Ramos (cell line): ENCODE measurements around the gene WWC2.
"Not testable (repeated sequence)": the region's sequence is repeated elsewhere in the genome, so short reads cannot be mapped to it uniquely, and the experiment has no call there.

ENCODE experiments used
- in situ Hi-C: fragments of 300-500 bp; cut with MboI; formaldehyde crosslinking; loops from one replicate; pipeline ENCODE4 v1.14.3; 2022; ENCODE audit warnings: low sequenced_read_pairs; ENCODE audit not compliant: unreplicated experiment

WWC2 gene

DNA sequence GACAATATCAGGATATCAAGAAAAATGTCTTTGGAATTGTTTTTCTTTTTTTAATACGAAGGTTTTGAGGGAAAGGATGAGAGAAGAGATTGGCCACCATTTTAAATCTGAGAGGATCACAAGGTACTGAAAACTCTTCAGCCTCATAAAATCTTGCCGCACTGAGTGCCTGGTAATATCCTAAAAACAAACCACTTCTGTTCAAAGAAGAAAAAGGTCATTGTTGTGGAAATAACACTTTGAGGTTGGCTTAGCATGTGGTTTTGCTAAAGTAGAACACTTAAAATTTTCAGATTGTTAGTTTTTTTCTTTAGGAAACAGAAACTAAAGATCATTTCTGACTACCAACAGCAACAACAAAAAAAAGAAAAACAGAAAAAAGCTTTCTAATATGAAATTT is 222.0 kb downstream of the WWC2 start:
- in situ Hi-C loops: no loop called here

GRCh38 chr4:183321516-183321915 is 222.5 kb downstream of the WWC2 start:
- in situ Hi-C loops: no loop called here

- in situ Hi-C loops: no loop called here
Measured at GRCh38 chr4:183322326-183322725, 223.3 kb downstream of the WWC2 start, which contains the start of gene CLDN24. Gene CLDN24, minus strand, starts transcription at chr4:183322426. Its CDS starts 0 bp downstream, at chr4:183322426.

- in situ Hi-C loops: no loop called here
Measured at GRCh38 chr4:183323295-183323694, 224.2 kb downstream of the WWC2 start.

DNA sequence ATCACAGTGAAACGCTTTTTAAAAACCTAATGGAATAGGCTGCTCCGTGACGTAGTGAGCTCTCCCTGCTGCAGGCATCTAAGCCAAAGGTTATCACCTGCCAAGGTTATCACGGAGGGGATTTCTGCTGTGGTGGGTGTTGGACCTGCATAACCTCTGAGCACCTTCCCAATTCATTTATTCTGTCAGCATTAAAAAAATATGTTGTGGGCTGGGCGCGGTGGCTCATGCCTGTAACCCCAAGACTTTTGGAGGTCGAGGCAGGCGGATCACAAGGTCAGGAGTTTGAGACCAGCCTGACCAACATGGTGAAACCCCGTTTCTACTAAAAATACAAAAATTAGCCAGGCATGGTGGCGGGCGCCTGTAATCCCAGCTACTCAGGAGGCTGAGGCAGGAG is 225.0 kb downstream of the WWC2 start:
- in situ Hi-C loops: not testable (repeated sequence)

GRCh38 chr4:183324619-183325018 is 225.6 kb downstream of the WWC2 start:
- in situ Hi-C loops: no loop called here

- in situ Hi-C loops: not testable (repeated sequence)
Measured at GRCh38 chr4:183326387-183326786, 227.3 kb downstream of the WWC2 start.

DNA sequence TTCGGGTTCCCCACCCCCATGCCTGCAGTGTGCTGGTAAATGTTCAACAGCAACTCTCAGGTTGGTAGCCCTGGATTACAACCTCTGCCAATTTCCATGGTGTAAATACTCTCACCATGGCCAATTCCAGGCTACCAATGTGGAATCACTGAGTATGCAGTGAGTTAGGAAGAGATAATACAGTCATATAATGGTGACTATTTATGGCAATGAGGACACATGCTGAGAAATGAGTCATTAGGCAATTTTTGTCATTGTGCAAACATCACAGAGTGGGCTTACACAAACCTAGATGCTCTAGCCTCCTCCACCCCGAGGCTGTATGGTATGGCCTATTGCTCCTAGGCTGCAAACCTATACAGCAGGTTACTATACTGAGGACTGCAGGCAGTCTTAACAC is 227.8 kb downstream of the WWC2 start:
- in situ Hi-C loops: no loop called here

DNA sequence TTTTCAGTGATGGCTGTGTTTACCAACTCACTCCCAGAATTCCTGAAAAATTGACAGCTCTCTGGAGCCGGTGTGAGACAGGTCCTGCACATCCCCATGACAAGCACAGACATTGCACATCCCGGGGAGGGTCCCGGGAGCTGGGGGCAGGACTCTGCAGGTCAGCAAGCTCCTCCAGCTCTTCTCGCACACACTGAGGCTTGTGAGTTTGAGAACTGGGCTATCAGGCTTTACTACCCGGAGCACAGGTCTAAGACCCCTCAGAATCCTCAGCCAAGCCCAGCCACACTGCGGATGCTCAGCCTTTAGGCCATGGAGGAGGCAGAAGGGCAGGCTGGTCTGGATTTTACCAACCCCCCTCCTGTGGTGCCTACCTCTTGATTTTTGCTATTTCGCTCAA is 228.8 kb downstream of the WWC2 start:
- in situ Hi-C loops: no loop called here

GRCh38 chr4:183328832-183329231 is 229.8 kb downstream of the WWC2 start:
- in situ Hi-C loops: no loop called here

DNA sequence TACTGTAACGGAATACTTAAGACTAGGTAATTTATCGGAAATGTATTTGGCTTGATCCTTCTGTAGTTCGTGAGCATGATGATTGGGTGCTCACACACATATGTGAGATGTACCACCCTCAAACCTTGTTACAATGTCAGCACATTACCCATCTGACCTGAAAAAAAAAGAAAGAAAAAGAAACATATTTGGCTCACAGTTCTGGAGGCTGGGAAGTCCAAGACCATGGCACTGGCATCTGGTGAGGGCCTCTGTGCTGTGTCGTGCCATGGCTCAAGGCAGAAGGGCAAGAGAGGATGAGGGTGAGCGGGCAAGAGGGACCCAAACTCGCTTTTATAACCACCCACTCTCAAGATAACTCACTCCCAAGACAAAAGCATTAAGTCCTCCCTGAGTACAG is 230.2 kb downstream of the WWC2 start:
- in situ Hi-C loops: no loop called here

DNA sequence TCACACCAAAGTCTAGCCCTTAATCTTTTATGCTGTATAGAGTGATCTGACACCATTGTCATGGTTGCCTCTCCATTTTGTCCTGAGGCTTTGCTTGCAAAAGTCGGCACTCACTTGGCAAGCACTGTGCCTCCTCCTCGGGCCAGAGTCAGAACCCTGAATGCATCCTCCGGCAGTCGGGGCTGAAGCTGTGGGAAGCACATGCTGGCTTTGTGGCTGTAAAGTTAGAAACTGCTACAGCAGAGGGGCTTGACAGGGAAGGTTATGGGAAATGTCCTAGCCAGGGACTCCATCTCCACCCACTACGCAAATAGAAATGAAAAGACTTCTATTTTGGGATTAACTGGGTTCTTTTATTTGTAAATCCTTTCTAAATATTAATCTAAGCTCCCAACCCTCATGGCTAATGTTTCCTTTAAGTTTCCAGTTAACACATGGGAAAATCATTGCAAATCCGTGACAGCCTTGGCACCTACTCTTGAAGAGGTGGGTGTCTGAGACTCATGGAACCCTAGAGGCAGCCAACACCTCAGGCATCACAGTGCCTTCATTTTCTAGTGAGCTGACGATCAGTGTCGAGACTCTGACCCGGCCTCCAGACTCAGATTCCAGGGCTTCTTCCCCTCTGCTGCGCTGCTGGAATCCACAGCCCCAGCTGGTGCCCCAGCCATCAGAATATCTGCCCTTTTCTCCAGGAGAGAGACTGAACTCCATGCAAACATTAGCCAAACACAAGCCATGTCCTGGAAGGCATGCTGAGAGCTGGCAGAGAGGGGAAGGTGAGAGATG is 231.1 kb downstream of the WWC2 start:
- in situ Hi-C loops: no loop called here

GRCh38 chr4:183330841-183331240 is 231.8 kb downstream of the WWC2 start:
- in situ Hi-C loops: no loop called here

GRCh38 chr4:183332447-183332846 is 233.4 kb downstream of the WWC2 start:
- in situ Hi-C loops: no loop called here

DNA sequence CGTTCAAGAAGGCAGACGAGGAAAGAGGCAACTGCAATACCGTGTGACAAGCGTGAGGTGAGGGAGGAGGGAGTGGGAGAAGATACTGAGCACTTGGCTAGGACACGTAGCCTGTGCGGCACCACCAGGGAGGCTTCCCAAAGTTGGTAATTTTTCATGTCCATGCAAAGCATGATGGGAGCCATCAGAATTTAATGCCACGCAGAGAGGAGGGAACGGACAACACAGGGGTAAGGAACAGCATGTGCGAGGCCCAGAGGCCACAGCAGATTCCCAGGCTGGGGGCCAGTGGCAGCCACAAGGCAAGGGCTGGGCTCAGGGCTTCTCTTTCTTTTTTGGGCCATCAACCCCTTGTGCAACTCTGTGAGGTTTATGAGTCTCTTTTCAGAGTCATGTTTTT is 234.1 kb downstream of the WWC2 start:
- in situ Hi-C loops: no loop called here

DNA sequence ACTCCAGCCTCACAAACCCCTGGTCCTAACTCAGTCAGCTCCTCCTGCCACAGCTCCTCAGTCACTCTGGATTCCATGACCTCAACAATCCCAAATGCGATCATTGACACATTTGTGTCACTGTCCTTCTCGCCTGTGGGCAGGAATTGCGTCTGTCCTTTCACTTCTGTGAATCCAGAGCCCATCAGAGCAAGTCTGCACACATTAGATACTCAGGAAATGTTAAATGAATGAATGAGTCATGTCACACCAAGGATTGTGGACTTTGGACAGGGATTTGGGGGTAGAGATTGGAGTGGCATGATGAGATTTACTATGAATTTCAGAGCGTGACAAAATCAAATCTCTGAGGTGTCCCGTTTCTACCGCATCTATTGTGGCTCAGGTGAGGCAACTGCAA is 234.9 kb downstream of the WWC2 start:
- in situ Hi-C loops: no loop called here

DNA sequence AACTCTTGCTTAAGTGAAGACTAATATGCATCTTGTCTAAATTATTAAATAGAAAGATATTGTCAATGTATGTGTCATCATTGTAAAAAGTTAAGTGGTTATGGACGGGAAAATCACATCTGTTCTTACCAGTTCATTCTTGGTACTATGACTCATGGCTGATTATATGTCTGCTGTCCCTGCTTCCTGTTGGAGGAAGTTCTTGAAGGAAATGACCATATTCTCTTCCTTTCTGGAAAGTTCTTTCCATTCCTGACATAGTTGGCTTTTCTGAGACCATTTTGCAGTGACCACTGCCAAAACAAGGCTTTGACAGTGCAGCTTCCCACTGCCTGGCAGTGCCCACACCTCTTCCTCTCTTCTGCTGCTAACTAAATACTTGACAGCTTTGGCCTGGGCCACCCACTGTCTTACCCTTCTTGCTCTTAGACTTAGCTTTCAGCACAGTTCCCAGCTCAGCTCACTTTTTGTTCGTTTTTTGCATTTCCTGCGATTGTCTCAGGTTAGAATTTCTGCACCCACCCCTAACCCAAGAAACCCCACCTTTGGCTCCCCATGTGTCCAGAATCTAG is 236.4 kb downstream of the WWC2 start:
- in situ Hi-C loops: no loop called here

DNA sequence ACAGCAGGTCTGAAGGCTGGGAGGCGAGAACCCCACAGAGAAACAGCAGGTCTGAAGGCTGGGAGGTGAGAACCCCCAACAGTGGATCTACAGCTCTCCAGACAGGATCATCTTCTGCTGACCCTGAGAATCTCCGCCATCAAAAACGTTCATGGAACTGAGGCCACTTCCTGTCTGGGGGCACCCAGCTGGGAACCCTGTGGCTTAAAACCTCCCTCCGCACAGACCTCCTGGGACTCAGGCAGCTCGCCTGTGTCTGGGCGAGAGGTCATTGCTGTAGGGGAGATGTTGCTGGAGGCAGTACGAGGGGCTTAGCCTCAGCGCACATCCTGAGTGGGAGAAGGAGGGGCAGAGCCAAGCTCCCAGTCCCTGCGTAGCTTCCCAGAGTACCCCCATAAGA is 238.3 kb downstream of the WWC2 start:
- in situ Hi-C loops: no loop called here

DNA sequence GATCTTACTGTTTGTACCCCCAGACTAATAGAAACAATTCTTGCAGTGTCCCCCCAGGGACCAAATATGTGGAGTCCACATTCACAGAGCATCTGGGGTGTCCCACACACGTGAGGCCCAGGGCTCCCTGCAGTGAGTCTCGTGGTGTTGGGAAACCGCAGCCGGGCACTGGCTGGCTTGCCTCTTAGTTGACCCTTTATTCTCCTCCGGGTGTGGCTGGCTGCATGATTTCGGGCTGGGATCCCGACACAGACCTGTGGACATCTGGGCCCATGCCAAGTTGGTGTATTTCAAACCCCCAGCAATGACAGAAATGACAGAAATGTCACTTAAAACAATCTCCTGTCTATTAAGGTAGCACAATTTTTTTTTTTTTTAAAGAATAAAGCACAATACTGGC is 238.8 kb downstream of the WWC2 start:
- in situ Hi-C loops: no loop called here

- in situ Hi-C loops: no loop called here
Measured at GRCh38 chr4:183342541-183343533, 243.8 kb downstream of the WWC2 start.

DNA sequence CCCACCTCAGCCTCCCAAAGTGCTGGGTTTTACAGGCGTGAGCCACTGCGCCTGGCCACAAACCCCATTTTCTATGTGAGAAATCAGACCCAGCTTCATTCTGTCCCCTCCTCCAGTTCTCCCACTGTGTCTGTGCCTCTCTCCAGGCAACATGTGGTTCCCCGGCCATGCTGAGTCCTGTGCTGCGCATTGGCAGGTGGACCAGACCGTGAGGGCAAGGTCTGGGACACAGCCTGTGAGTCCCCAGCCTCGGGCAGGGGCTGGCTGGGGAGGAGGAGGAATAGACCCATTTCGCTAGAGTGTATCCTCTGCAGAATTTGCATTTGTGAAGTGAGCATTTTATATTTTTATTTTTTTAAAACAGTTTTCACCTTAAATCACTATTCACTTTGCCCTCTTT is 244.7 kb downstream of the WWC2 start:
- in situ Hi-C loops: no loop called here
